ENCODE data around the gene MS4A2. TPM values are rescaled to one million over a fixed set of nuclear protein-coding genes. Genes with fewer than 3 reads are reported as not detected.

MS4A2 gene
- total RNA-seq, 1 experiment from 2014 or later = not detected

GRCh38 chr11:60077981-60078380 is 10.5 kb upstream of the MS4A2 start:
- Histone ChIP-seq H3K9ac (ENCODE audit: extremely low read depth, insufficient read length, low read length) (no peak overlapping the region), H4K8ac (replicated peaks; ENCODE audit: insufficient read length, low read depth, low read length) (no peak overlapping the region), H3K27me3 (ENCODE audit: insufficient read depth, low read length) (no peaks in the 10 kb centered on the region), H3K4me1 (ENCODE audit: insufficient read depth, low read length) (no peaks in the 10 kb centered on the region; the same call in 1 of the 2 replicates), H3K4me2 (ENCODE audit: insufficient read depth, insufficient read length, low read length) (no peak overlapping the region), H2BK15ac (ENCODE audit: low read depth, low read length) (no peak overlapping the region), H3K14ac (ENCODE audit: insufficient read depth, low read length) (no peak overlapping the region), H3K56ac (ENCODE audit: insufficient read length, low read depth, low read length) (no peak overlapping the region), H3K23ac (ENCODE audit: insufficient read length, low read depth, low read length) (no peak overlapping the region), H2BK12ac (ENCODE audit: insufficient read length, low read depth, low read length) (no peak overlapping the region), H3K18ac (ENCODE audit: insufficient read length, low read depth, low read length) (no peak overlapping the region), H3K9me3 (ENCODE audit: control insufficient read depth, low read depth, low read length) (no peaks in the 10 kb centered on the region), H2AFZ (ENCODE audit: low read length) (no peak overlapping the region), H3K27ac (ENCODE audit: insufficient read length, low read depth, low read length) (no peak overlapping the region), H4K20me1 (ENCODE audit: control insufficient read depth, insufficient read depth, insufficient read length) (no peaks in the 10 kb centered on the region), H3K23me2 (ENCODE audit: insufficient read length, low read depth, low read length, poor library complexity, severe bottlenecking) (no peaks in the 10 kb centered on the region), H2BK5ac (ENCODE audit: insufficient read length, low read length) (no peak overlapping the region), H2BK120ac (ENCODE audit: low read depth, low read length, poor library complexity, severe bottlenecking) (no peak overlapping the region), H4K5ac (ENCODE audit: insufficient read length, low read depth, low read length) (no peak overlapping the region), H2AK5ac (ENCODE audit: insufficient read length, low read length) (no peak overlapping the region), H2BK20ac (ENCODE audit: low read depth, low read length, poor library complexity, severe bottlenecking) (no peak overlapping the region), H3T11ph (ENCODE audit: low read length) (no peak overlapping the region), H4K91ac (ENCODE audit: insufficient read length, low read depth, low read length) (no peak overlapping the region), H3K4ac (ENCODE audit: low read depth, low read length) (no peak overlapping the region), H3K79me1 (ENCODE audit: insufficient read depth, low read depth, low read length, poor library complexity, severe bottlenecking) (no peaks in the 10 kb centered on the region), H3K79me2 (ENCODE audit: insufficient read depth, low read length) (no peaks in the 10 kb centered on the region)
- Mint-ChIP-seq H3K9me3 (peaks cover 13 to 16% of the 10 kb centered on the region in 2 experiments), H3K27ac (no peak overlapping the region), H3K27me3 (ENCODE audit: low read depth) (peaks cover 2% of the 10 kb centered on the region), H3K36me3 (ENCODE audit: insufficient read depth in 1 of 3, low read depth in 3 of 3) (peaks cover 4 to 11% (median 6%) of the 10 kb centered on the region in 3 experiments; a peak in 4 of 7 replicates), H3K4me3 (no peak overlapping the region), H3K4me1 (peaks cover 2 to 5% of the 10 kb centered on the region in 2 experiments; a peak in 3 of 4 replicates)
- TF ChIP-seq CTCF (conservative IDR thresholded peaks at IDR 0.05) = no peak
- DNase-seq = no peak
- no CpG with 5 or more reads among the region's 1 CpG for WGBS (ENCODE audit: extremely low coverage, insufficient read length, low lambda C conversion rate)
